Fibroblast of the aortic adventitia (primary cell): Measurements from ENCODE around the gene FNDC7. TPM values are rescaled to one million over a fixed set of nuclear protein-coding genes. Genes with fewer than 3 reads are reported as not detected.

Experiments
- DNase-seq: peaks from one replicate; pipeline ENCODE4 v3.0.0-alpha.2; 2010; ENCODE audit warnings: low read depth
- H3K4me3 ChIP-seq: 2 replicates; pipeline ENCODE4 v1.5.1; 2011; ENCODE audit warnings: low read depth, mild to moderate bottlenecking, control low read depth, low read length, moderate library complexity
- total RNA-seq: library from RNA; depleted of rRNA; stranded (reverse); fragments of >200 nt; gene quantifications from 2 replicates; pipeline ENCODE4 v1.2.3, GENCODE V29; 2012; ENCODE audit warnings: low replicate concordance
- TF ChIP-seq, protein P1 (sequence below): IDR thresholded peaks from 2 replicates; pipeline ENCODE4 v1.5.1; 2011; ENCODE audit warnings: mild to moderate bottlenecking, low read length, control low read depth, inconsistent platforms; ENCODE audit not compliant: insufficient read depth

Gene FNDC7
- total RNA-seq, 1 donor: under 0.01 TPM

DNA sequence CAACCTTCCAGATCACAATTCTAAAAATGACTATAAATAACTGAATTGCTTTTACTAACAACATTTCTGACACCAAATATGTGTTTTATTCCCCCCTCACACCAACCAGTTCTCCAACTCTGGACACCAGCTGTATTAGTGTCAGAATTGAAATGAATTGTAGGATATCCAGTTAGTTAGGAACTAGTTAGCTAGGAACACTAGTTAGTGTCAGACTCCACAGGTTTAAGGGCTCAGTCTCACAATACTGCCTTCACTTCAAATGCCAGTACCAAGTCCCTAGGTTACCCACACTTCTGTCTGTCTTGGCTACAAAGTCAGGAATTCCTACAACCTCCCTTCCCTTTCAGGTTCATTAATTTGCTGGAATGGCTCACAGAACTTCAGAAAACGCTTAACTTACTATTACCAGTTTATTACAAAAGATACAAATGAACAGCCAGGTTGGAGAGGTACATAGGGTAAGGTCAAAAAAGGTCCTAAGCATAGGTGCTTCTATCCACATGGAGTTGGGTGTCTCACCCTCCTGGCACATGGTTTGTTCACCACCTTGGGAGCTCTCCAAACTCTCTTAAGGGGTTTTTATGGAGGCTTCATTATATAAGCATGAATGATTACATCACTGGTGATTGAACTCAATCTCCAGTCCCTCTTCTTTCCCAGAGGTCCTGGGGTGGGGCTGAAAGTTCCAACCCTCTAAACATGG, 37.9 kb downstream of the FNDC7 start:
- TF ChIP-seq, protein P1, sequence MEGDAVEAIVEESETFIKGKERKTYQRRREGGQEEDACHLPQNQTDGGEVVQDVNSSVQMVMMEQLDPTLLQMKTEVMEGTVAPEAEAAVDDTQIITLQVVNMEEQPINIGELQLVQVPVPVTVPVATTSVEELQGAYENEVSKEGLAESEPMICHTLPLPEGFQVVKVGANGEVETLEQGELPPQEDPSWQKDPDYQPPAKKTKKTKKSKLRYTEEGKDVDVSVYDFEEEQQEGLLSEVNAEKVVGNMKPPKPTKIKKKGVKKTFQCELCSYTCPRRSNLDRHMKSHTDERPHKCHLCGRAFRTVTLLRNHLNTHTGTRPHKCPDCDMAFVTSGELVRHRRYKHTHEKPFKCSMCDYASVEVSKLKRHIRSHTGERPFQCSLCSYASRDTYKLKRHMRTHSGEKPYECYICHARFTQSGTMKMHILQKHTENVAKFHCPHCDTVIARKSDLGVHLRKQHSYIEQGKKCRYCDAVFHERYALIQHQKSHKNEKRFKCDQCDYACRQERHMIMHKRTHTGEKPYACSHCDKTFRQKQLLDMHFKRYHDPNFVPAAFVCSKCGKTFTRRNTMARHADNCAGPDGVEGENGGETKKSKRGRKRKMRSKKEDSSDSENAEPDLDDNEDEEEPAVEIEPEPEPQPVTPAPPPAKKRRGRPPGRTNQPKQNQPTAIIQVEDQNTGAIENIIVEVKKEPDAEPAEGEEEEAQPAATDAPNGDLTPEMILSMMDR: no peak
- H3K4me3 ChIP-seq: no peak overlapping the region
- DNase-seq: no peak

DNA sequence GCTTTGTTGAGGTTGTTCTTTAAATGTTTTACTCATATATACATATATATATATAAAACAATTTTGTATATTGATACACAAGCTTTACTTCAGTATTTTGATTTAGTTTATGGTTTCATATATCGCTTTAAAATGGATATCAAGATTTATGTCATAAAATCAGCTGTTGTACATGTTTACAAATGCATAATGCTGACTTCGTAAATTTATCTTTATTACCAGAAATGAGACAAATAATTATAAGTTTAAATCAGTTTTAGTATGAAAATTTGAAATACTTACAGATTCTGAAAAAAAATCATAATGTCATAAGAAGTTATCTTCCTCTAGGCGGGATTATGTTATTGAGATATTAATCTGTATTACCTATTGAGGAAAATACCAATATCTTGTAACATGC, 40.7 kb downstream of the FNDC7 start:
- TF ChIP-seq, protein P1: no peak
- no peak for DNase-seq
- no peak overlapping the region for H3K4me3 ChIP-seq

DNA sequence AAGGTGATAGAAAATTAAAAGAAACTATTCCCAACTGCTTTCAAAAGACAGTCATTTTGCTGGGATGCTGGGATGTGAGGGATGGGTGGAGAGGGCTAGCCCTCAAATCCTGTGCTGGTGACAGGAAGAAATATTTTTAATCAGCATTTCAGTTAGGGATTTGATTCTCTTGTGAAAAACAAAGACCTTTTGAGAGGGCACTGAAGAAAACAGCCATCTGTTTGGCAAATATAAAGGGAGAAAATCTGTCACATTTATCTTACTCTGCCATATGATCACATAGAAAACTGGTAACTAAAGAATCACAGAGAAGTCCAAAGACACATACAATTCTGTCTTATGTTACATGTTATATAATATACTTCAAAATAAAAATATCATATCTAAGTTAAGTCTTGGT, 46.1 kb downstream of the FNDC7 start:
- no peak for DNase-seq
- TF ChIP-seq, protein P1: no peak
- no peak overlapping the region for H3K4me3 ChIP-seq

DNA sequence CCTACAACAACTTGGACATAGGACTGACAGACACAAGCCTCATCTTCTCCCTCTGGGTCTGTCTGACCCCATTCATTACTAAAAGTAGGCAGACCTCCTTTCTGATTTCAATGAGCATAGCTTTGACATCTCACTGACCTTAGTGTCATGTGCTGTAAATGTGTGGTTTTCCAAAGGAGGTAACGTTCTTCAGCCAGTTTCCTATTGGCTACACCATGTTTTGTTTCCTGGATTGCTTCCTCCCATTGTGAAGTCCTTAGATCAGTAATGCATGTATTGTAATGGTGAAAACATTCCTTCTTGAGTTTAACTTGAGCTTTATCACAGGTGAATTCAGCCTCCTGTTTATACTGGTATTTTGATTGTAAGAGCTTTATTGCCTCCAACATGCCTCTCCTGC, 54.4 kb downstream of the FNDC7 start:
- TF ChIP-seq, protein P1: no peak
- DNase-seq: no peak
- H3K4me3 ChIP-seq: no peak overlapping the region

DNA sequence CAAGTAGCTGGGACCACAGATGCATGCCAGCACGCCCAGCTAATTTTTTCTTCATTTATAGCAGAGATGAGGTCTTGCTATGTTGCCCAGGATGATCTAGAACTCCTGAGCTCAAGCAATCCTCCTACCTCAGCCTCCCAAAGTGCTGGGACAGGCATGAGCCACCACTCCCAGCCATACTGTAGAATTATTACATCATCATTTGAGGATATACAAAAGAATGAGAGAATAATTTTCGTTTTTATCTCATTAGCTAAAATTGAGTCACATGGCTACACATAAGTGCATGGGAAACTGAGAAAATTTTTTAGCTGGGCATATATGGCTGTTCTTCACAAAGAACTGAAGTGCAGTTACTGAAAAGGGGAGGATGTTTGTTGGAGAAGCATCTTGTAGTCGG, 55.0 kb downstream of the FNDC7 start:
- no peak overlapping the region for H3K4me3 ChIP-seq
- TF ChIP-seq, protein P1: no peak
- DNase-seq: no peak

DNA sequence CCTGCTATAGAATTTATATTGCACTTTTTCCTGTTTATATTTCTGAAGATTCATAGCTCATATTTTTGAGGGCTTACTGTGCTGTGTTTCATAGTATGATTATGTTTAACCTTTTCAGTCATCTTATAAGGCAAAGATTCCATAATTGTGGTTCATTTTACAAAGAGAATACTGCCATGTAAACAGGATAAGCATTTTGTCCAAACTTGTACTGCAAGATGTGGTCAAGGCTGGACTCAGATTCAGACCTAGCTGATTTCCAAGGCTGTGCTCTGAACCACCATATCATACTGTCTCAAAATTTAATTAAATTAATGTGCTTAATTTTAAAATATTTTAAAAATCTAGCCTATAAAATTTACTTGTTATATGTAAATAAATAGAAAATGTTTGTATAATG, 65.1 kb downstream of the FNDC7 start:
- TF ChIP-seq, protein P1: no peak
- no peak overlapping the region for H3K4me3 ChIP-seq
- DNase-seq: no peak

DNA sequence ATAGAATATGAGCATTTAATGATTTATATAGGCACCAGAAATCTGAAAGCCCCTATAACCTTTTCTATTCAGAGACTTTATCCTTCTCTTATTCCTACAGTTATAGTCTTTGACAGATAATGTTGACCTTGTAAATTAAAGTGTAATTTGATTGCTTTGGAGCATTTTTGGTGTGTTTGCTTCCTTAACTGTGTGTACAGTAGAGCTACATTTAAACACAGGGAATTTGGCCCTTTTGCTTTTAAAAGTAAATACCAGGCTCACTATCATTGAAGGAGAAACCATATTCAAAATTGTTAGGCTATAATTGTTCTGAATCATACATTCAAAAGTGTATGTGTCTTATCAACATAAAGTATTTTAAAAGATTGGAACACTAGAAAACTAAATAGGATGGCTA, 66.7 kb downstream of the FNDC7 start:
- no peak for DNase-seq
- TF ChIP-seq, protein P1: no peak

More for the DNA sequence above, 66.7 kb downstream of the FNDC7 start:
- no peak overlapping the region for H3K4me3 ChIP-seq
